ENCODE results near the gene CPSF7. TPM values are rescaled to one million over a fixed set of nuclear protein-coding genes. Genes with fewer than 3 reads are reported as not detected.
"Not testable (repeated sequence)": the region's sequence is repeated elsewhere in the genome, so short reads cannot be mapped to it uniquely, and the experiment has no call there.

CPSF7 gene
- polyA plus RNA-seq, 1 of the 3 experiments (the other 2 are of a cell fraction), result 44.0 TPM

GRCh38 chr11:61384271-61385242 lies 45.2 kb downstream of the CPSF7 start:
- Histone ChIP-seq H3K36me3 (replicated peaks in 1 of 2; ENCODE audit: control insufficient read depth in 1 of 2, insufficient read depth in 2 of 2, low read length in 1 of 2) (no peaks in the 10 kb centered on the region), H3K9ac (no peak overlapping the region), H3K9me2 (no peaks in the 10 kb centered on the region), H3K79me2 (ENCODE audit: insufficient read depth) (no peaks in the 10 kb centered on the region), H3K9me3 (no peaks in the 10 kb centered on the region), H3K27me3 (ENCODE audit: insufficient read depth) (no peaks in the 10 kb centered on the region), H3K4me3 (ENCODE audit: low read depth in 2 of 2, low read length in 1 of 2) (no peak overlapping the region), H3K4me2 (no peak overlapping the region), H3K4me1 (ENCODE audit: control insufficient read depth in 1 of 2, insufficient read depth in 2 of 2, low read depth in 1 of 2, low read length in 1 of 2) (no peaks in the 10 kb centered on the region; a peak in 1 of 4 replicates), H3F3A (replicated peaks; ENCODE audit: insufficient read depth) (no peaks in the 10 kb centered on the region), H2AFZ (ENCODE audit: low read depth) (no peak overlapping the region), H4K20me1 (ENCODE audit: insufficient read depth) (no peaks in the 10 kb centered on the region), H3K27ac (ENCODE audit: low read depth in 2 of 2, low read length in 1 of 2) (no peak overlapping the region)
- ChIA-PET POLR2A (interaction anchor here (1.1 to 3.1 kb wide), 6 partner anchors 12 to 51 kb away, joined by 3 to 18 read pairs (median 14); partner anchors contain the start of genes CYB561A3, DDB1, TKFC and TMEM138), CTCF (interaction anchor here (1.1 to 8.6 kb wide), 30 partner anchors 9 to 609 kb away, joined by 3 to 300 read pairs (median 8); partner anchors contain the start of genes CYB561A3, DDB1, TKFC and TMEM138)
- no peak for DNase-seq
- 92% methylated on average over 15 of the region's 15 CpGs for WGBS (ENCODE audit: low lambda C conversion rate)
- TF ChIP-seq FOXM1 (IDR thresholded peaks at IDR 0.05; ENCODE audit: low read depth) (no peak), RAD21 (IDR thresholded peaks at IDR 0.05; ENCODE audit: low read length) (peak; percentile 34)

- H2AFZ ChIP-seq (ENCODE audit: low read depth); H3K27ac ChIP-seq (ENCODE audit: low read depth in 2 of 2, low read length in 1 of 2); H3K9ac ChIP-seq; H4K20me1 ChIP-seq (ENCODE audit: insufficient read depth); H3K9me2 ChIP-seq; H3F3A ChIP-seq (replicated peaks; ENCODE audit: insufficient read depth); DNase-seq; H3K9me3 ChIP-seq; H3K4me1 ChIP-seq (ENCODE audit: control insufficient read depth in 1 of 2, insufficient read depth in 2 of 2, low read depth in 1 of 2, low read length in 1 of 2); H3K36me3 ChIP-seq (replicated peaks in 1 of 2; ENCODE audit: control insufficient read depth in 1 of 2, insufficient read depth in 2 of 2, low read length in 1 of 2); H3K79me2 ChIP-seq (ENCODE audit: insufficient read depth); H3K4me3 ChIP-seq (ENCODE audit: low read depth in 2 of 2, low read length in 1 of 2); H3K27me3 ChIP-seq (ENCODE audit: insufficient read depth); H3K4me2 ChIP-seq: not testable (repeated sequence)
- POLR2A ChIA-PET, result interaction anchor here (1.1 to 3.1 kb wide), 4 partner anchors 22 to 50 kb away, joined by 5 to 18 read pairs (median 14); partner anchors contain the start of genes CYB561A3, DDB1, TKFC and TMEM138
- CTCF ChIA-PET, result interaction anchor here (1.2 to 8.6 kb wide), 8 partner anchors 9 to 130 kb away, joined by 3 to 300 read pairs (median 26); partner anchors contain the start of genes CYB561A3, DDB1, TKFC and TMEM138
- 96% methylated on average over 5 of the region's 5 CpGs for WGBS (ENCODE audit: low lambda C conversion rate)
These were observed 45.9 kb downstream of the CPSF7 start for GRCh38 chr11:61383859-61384258.

GRCh38 chr11:61380884-61381283 lies 48.9 kb downstream of the CPSF7 start:
- H3K9me3 ChIP-seq, result no peaks in the 10 kb centered on the region
- H3K9me2 ChIP-seq, result no peaks in the 10 kb centered on the region
- H3K27me3 ChIP-seq (ENCODE audit: insufficient read depth), result no peaks in the 10 kb centered on the region
- POLR2A ChIA-PET, result interaction anchor here (1.0 to 2.1 kb wide), 2 partner anchors 11 to 19 kb away, joined by 3 to 9 read pairs; partner anchors contain the start of genes CYB561A3 and TMEM138
- H3K79me2 ChIP-seq (ENCODE audit: insufficient read depth), result no peaks in the 10 kb centered on the region
- H3K4me1 ChIP-seq (ENCODE audit: control insufficient read depth in 1 of 2, insufficient read depth in 2 of 2, low read depth in 1 of 2, low read length in 1 of 2), result peaks cover 0 to 7% of the 10 kb centered on the region in 2 experiments; a peak in 1 of 4 replicates
- no peaks in the 10 kb centered on the region for H4K20me1 ChIP-seq (ENCODE audit: insufficient read depth)
- WGBS (ENCODE audit: low lambda C conversion rate), result 96% methylated on average over 9 of the region's 9 CpGs
- no peak overlapping the region for H3K9ac ChIP-seq
- CTCF ChIA-PET, result interaction anchor here (1.3 to 8.6 kb wide), 3 partner anchors 11 to 127 kb away, joined by 4 to 300 read pairs (median 9); partner anchors contain the start of genes DDB1, TKFC and TMEM216
- H3F3A ChIP-seq (replicated peaks; ENCODE audit: insufficient read depth), result no peaks in the 10 kb centered on the region
- no peak overlapping the region for H3K4me2 ChIP-seq
- H2AFZ ChIP-seq (ENCODE audit: low read depth), result no peak overlapping the region
- no peak for DNase-seq
- no peak overlapping the region for H3K4me3 ChIP-seq (ENCODE audit: low read depth in 2 of 2, low read length in 1 of 2)
- peaks cover 0 to 8% of the 10 kb centered on the region in 2 experiments for H3K36me3 ChIP-seq (replicated peaks in 1 of 2; ENCODE audit: control insufficient read depth in 1 of 2, insufficient read depth in 2 of 2, low read length in 1 of 2)
- no peak overlapping the region for H3K27ac ChIP-seq (ENCODE audit: low read depth in 2 of 2, low read length in 1 of 2)
- TF ChIP-seq EZH2phosphoT487 (IDR thresholded peaks at IDR 0.05; ENCODE audit: borderline replicate concordance, low read depth), result no peak
- TF ChIP-seq SIN3A (IDR thresholded peaks at IDR 0.05; ENCODE audit: borderline replicate concordance, low read depth, low read length), result no peak
- TF ChIP-seq CHD2 (IDR thresholded peaks at IDR 0.05; ENCODE audit: low read length, partially characterized antibody), result no peak
- TF ChIP-seq GABPA (IDR thresholded peaks at IDR 0.05; ENCODE audit: low read depth), result no peak
- TF ChIP-seq RAD21 (IDR thresholded peaks at IDR 0.05; ENCODE audit: low read length), result no peak
- no peak for TF ChIP-seq USF1 (IDR thresholded peaks at IDR 0.05; ENCODE audit: borderline replicate concordance, low read depth)
- no peak for TF ChIP-seq TEAD4 (IDR thresholded peaks at IDR 0.05; ENCODE audit: borderline replicate concordance, insufficient read depth)
- TF ChIP-seq PBX3 (IDR thresholded peaks at IDR 0.05), result no peak
- no peak for TF ChIP-seq SMC3 (IDR thresholded peaks at IDR 0.05; ENCODE audit: low read depth, low read length)
- TF ChIP-seq ELF1 (IDR thresholded peaks at IDR 0.05), result no peak
- no peak for TF ChIP-seq ZBTB33 (IDR thresholded peaks at IDR 0.05; ENCODE audit: borderline replicate concordance, low read depth)
- no peak for TF ChIP-seq FOXM1 (IDR thresholded peaks at IDR 0.05; ENCODE audit: low read depth)
- no peak for TF ChIP-seq JUND (IDR thresholded peaks at IDR 0.05)
- TF ChIP-seq TAF1 (IDR thresholded peaks at IDR 0.05; ENCODE audit: borderline replicate concordance, low read depth, low read length), result no peak
- TF ChIP-seq FOXJ3 (CRISPR knock-in tag; IDR thresholded peaks at IDR 0.05), result no peak
